SIG-M5 treated with dmso at 0.1 percent for 504 hours (cell line): ENCODE measurements around the gene GPBP1.
"Not testable (repeated sequence)": the region's sequence is repeated elsewhere in the genome, so short reads cannot be mapped to it uniquely, and the experiment has no call there.

Source experiments
- DNase-seq: peaks from one replicate; lab custom pipeline; 2025; ENCODE audit not compliant: unreplicated experiment; lab: John Stamatoyannopoulos, UW

The GPBP1 gene

DNA sequence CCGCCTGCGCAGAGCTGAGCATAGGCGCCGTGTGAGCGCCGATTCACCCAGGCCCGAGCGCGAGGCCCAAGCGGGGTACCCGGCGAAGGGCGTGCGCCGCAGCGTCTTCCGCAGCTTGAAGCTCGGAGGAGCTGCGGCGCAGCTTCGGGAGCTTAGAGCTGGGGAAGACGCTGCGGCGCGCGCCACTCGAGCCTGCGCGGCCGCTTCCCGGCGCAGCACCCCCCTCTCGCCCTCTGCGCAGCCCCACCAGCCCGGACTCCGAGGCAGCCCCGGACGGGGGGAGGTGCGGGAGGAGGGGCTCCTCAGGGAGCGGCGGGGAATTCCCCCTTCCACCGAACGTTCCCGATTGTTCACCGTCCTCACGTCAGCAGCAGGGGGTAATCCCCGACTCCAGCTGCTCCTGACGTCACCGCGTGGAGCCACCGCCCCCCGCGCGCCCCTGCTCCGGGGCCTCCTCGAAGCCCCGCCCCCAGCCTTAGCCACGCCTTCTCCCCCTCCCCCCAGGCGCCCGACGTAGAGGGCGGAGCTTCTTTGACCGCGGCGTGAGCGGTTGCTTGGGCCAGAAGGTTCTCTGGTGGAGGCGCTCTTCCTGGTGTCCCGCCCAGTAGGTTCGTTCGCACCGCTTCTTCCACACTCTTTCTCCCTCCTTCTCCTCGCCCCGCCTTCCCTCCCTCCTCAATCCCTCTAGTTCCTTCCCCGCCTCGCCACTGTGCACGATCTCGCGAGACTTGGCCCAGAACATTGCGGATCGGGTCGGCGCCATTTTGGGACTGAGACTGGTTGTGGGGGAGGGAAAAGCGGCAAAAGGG is at the start of gene GPBP1:
Gene GPBP1, plus strand, starts transcription at position 741 of the 809 bp plus-strand sequence. CDS start 40,072 bp downstream, outside the sequence.
- peak; percentile 99 for DNase-seq

- no peak for DNase-seq
Measured at GRCh38 chr5:57128325-57128724, 45.5 kb upstream of the GPBP1 start.

DNA sequence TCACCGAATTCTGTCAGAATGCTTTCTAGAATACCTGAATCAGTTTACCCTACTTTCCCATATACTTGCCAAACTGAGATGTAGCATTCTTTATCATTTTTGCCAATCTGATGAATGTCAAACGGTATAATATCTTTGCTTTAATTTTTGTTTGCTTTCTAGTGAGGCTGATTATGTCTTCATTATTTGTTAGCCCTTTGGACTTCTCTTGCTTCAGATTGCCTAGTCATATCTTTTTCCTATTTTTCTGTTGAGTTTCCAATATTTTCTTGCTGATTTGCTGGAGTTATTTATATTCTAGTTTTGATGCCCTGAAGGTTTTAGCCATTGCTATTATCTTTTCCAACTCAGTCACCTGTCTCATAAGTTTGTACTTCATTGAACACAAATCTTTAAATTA is 40.3 kb upstream of the GPBP1 start:
- DNase-seq, result no peak

GRCh38 chr5:57137401-57137800 is 36.5 kb upstream of the GPBP1 start:
- no peak for DNase-seq

- no peak for DNase-seq
Measured at GRCh38 chr5:57152316-57152715, 21.5 kb upstream of the GPBP1 start.

DNA sequence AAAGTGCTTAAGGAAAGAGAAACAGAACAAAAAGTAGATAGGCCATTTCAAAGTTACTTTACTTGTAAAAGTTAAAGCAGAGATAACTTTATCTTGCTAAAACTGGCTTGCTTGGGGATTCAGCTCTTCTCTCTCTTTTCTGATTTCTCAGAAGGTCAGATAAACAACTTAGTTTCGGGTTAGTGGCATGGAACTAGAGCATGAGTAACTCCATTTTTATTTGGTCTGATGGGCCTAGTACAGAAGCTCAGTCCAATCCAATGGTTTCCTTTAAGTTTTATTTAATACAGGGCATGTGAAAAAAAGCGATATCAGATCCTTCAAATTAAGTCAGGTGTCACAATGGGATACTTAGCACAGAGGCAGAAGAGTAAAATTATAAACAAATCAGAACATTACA is 18.8 kb upstream of the GPBP1 start:
- no peak for DNase-seq

- no peak for DNase-seq
Measured at GRCh38 chr5:57157131-57157530, 16.7 kb upstream of the GPBP1 start.

- no peak for DNase-seq
Measured at GRCh38 chr5:57157666-57158065, 16.2 kb upstream of the GPBP1 start.

GRCh38 chr5:57163553-57164006 is 10.3 kb upstream of the GPBP1 start:
- no peak for DNase-seq

GRCh38 chr5:57164124-57164523 is 9.7 kb upstream of the GPBP1 start:
- DNase-seq, result no peak

DNA sequence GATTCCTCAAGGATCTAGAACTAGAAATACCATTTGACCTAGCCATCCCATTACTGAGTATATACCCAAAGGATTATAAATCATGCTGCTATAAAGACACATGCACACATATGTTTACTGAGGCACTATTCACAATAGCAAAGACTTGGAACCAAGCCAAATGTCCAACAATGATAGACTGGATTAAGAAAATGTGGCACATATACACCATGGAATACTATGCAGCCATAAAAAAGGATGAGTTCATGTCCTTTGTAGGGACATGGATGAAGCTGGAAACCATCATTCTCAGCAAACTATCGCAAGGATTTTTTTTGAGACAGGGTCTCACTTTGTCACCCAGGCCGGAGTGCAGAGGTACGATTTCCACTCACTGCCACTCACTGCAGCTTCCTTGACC is 8.7 kb upstream of the GPBP1 start:
- not testable (repeated sequence) for DNase-seq

DNA sequence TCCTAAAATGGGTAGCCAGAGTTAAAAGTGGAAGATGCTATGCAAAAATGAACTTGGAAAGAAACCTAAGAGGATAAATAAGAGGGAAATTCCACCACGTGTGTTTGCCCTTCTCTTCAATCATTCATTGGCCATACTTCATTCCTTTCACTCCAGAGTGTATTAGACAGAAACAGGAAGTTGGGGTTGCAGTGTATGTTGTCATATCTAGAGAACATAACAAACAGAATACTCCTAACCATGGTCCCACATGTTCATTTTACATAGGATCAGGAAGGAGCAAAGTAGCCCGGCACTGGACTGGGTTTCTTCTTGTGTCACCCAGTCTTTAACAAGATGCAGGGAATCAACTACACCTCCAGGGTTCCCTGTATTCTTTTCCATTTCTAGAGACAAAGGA is 7.6 kb upstream of the GPBP1 start:
- DNase-seq, result peak; percentile 84

DNA sequence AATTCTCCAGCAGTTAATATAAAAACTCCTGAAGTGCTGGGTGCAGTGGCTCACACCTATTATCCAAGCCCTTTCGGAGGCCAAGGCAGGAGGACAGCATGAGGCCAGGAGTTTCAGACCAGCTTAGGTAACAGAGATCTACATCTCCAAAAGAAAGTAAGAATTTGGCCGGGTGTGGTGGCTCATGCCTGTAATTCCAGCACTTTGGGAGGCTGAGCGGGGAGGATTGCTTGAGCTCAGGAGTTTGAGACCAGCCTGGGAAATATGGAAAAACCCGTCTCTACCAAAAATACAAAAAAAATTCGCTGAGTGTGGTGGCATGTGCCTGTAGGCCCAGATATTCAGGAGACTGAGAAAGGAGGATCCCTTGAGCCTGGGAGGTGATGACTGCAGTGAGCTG is 6.7 kb upstream of the GPBP1 start:
- no peak for DNase-seq

GRCh38 chr5:57170116-57170515 is 3.7 kb upstream of the GPBP1 start:
- DNase-seq, result not testable (repeated sequence)

DNA sequence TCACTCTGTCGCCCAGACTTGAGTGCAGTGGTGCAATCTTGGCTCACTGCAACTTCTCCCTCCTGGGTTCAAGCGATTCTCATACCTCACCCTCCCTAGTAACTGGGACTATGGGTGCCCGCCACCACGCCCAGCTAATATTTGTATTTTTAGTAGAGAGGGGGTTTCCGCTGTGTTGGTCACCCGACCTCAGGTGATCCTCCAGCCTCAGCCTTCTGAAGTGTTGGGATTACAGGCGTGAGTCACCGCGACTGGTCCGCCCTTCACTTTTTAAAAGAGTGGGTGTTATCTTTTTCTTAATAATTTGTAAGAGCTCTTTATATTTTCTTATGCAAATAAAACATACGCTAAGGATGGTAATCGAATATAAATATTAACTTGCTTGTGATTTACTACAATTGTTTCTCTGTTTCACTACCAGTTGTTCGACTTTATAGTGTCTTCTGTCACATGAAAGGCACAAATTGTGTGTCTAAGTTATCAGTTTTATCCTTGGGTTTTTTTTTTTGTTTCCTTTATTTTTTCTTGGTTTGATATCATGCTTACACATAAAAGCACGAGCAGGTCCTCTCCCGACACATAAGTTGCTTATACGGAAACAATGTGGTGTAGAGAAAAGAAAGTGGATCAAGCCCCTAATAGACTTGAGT is 1.9 kb upstream of the GPBP1 start:
- no peak for DNase-seq

- DNase-seq, result peak; percentile 41
Measured at GRCh38 chr5:57172466-57173318, 1.2 kb upstream of the GPBP1 start.

GRCh38 chr5:57174128-57174889 is 450 bp downstream of the GPBP1 start:
- peak; percentile 54 for DNase-seq

- DNase-seq, result no peak
Measured at GRCh38 chr5:57174890-57175510, 1.1 kb downstream of the GPBP1 start.

DNA sequence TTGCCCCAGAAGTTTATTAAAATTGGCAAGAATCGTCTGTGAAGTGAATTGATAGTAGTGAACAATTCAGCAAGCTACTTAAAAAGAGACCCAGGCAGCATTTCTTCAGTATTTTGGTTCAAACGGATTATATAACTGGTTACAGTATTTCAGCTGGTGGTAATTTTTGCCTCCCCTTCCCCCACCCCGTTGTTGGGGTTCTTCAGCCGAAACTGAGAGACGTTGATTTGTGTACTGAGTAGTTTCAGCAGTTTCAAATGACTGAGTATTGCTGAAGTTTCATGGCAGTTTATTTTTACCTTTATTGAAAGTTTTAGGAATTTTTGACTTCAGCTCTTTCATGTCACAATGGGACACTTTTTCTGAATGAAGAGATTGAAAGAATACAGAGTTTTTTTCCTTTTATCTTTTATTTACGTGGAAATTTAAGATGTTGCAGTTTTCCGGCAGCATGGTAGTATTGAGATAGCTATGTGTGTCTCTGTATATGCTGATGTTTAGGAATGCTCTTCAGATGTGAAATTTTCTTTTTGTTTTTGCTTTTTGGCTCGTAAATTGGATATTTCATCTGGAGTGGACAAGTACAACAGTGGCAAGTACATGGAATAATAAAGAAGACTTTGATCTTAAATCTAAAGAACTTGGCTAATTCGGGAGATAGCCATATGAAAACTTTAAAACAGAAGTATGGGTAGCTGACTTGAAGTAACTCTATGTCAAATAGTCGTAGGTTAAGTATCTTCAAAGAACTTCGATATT is 1.9 kb downstream of the GPBP1 start:
- peak; percentile 23 for DNase-seq
